H1 (cell line): ENCODE measurements around the gene GALNT6. TPM values are rescaled to one million over a fixed set of nuclear protein-coding genes. Genes with fewer than 3 reads are reported as not detected.

Source experiments
- CTCF ChIA-PET: fragments of 300-600 bp; sonication (Branson Sonifier 250); formaldehyde crosslinking; loops from one replicate; lab custom pipeline; 2021; ENCODE audit not compliant: partially characterized antibody; lab: Charles Lee
- POLR2A ChIA-PET: fragments of 300-600 bp; sonication (Branson Sonifier 250); formaldehyde crosslinking; loops from one replicate; lab custom pipeline; 2021; ENCODE audit warnings: inconsistent platforms; ENCODE audit not compliant: partially characterized antibody; lab: Charles Lee
- DNase-seq, 2 experiments: peaks; one replicate each; pipeline versions ENCODE4 v3.0.0 to v3.0.0-alpha.2; 2010 to 2022; ENCODE audit warnings: low spot score in 2 of 2, low read depth in 1 of 2, mixed read lengths in 1 of 2
- FAIRE-seq: peaks from 2 replicates; lab custom pipeline; 2011; peaks lifted over from hg19 to GRCh38; lab: Jason Lieb, UNC
- H2AFZ ChIP-seq: 2 replicates; pipeline ENCODE4 v1.8.1; 2012; ENCODE audit warnings: low read length, inconsistent platforms
- H2AK5ac ChIP-seq: 2 replicates; pipeline ENCODE4 v1.6.1; 2013; ENCODE audit warnings: low read depth, low read length
- H2BK120ac ChIP-seq: replicated peaks from 2 replicates; pipeline ENCODE3; 2013; ENCODE audit warnings: low read depth, low read length, inconsistent platforms
- H2BK12ac ChIP-seq: 2 replicates; pipeline ENCODE4 v1.6.1; 2013; ENCODE audit warnings: low read depth, low read length
- H2BK15ac ChIP-seq: 2 replicates; pipeline ENCODE4 v1.6.1; 2013; ENCODE audit warnings: low read length
- H2BK20ac ChIP-seq: 2 replicates; pipeline ENCODE4 v1.6.1; 2013; ENCODE audit warnings: low read length
- H2BK5ac ChIP-seq: 2 replicates; pipeline ENCODE4 v1.6.1; 2013; ENCODE audit warnings: low read depth, low read length
- H3K14ac ChIP-seq: 2 replicates; pipeline ENCODE4 v1.6.1; 2013; ENCODE audit warnings: inconsistent platforms; ENCODE audit not compliant: insufficient read length
- H3K18ac ChIP-seq: 2 replicates; pipeline ENCODE4 v1.6.1; 2013; ENCODE audit warnings: low read length; ENCODE audit errors: extremely low read depth
- H3K23ac ChIP-seq: 2 replicates; pipeline ENCODE4 v1.6.1; 2013; ENCODE audit warnings: inconsistent platforms; ENCODE audit not compliant: insufficient read length
- H3K23me2 ChIP-seq: 2 replicates; pipeline ENCODE4 v1.6.1; 2013; ENCODE audit warnings: low read depth, low read length
- H3K27ac ChIP-seq: 2 replicates; pipeline ENCODE4 v1.6.1; 2011; ENCODE audit warnings: low read depth, low read length, inconsistent platforms
- H3K27me3 ChIP-seq, 4 experiments: replicated peaks in 1 of 4; 1 replicate in 1 of 4; 2 replicates in 3 of 4; pipeline versions ENCODE4 v1.6.1 to v1.8.1; 2011 to 2013; ENCODE audit warnings: low read length in 3 of 4, mild to moderate bottlenecking in 3 of 4, inconsistent platforms in 2 of 4, mixed read lengths in 2 of 4, moderate library complexity in 1 of 4; ENCODE audit not compliant: control insufficient read depth in 3 of 4, insufficient read depth in 3 of 4; ENCODE audit errors: extremely low read depth in 1 of 4
- H3K36me3 ChIP-seq, 4 experiments: 2 replicates each; pipeline versions ENCODE4 v1.6.1 to v1.8.1; 2011 to 2013; ENCODE audit warnings: mild to moderate bottlenecking in 4 of 4, low read length in 3 of 4, moderate library complexity in 2 of 4, control low read depth in 1 of 4, inconsistent platforms in 1 of 4; ENCODE audit not compliant: insufficient read depth in 4 of 4, control insufficient read depth in 2 of 4
- H3K4ac ChIP-seq: replicated peaks from 2 replicates; pipeline ENCODE3; 2013; ENCODE audit warnings: low read length, low read depth, mixed read lengths, inconsistent platforms; ENCODE audit not compliant: insufficient read length
- H3K4me1 ChIP-seq, 4 experiments: replicated peaks in 1 of 4; 1 replicate in 1 of 4; 2 replicates in 3 of 4; pipeline versions ENCODE4 v1.6.1 to v1.8.1; 2011 to 2013; ENCODE audit warnings: low read length in 3 of 4, inconsistent platforms in 2 of 4, mixed read lengths in 1 of 4; ENCODE audit not compliant: insufficient read depth in 4 of 4, control insufficient read depth in 3 of 4
- H3K4me2 ChIP-seq, 2 experiments: 2 replicates each; pipeline versions ENCODE4 v1.6.1 to v1.8.1; 2011 to 2013; ENCODE audit warnings: low read depth in 2 of 2, low read length in 2 of 2, control low read depth in 1 of 2, inconsistent platforms in 1 of 2, mild to moderate bottlenecking in 1 of 2; ENCODE audit not compliant: insufficient read depth in 1 of 2
- H3K4me3 ChIP-seq, 4 experiments: fragments of 200-600, 300-600 bp in 1 of 4; sonication (generic), shearing (Covaris generic), sonication (Bioruptor Twin) in 1 of 4; 2 replicates each; pipeline versions ENCODE4 v1.5.1 to v1.8.1; 2011 to 2016; ENCODE audit warnings: low read length in 4 of 4, low read depth in 3 of 4, control low read depth in 2 of 4, inconsistent platforms in 2 of 4, mild to moderate bottlenecking in 2 of 4, mixed read lengths in 1 of 4, moderate library complexity in 1 of 4; ENCODE audit not compliant: insufficient read depth in 2 of 4; ENCODE audit errors: extremely low read depth in 1 of 4
- H3K56ac ChIP-seq: replicated peaks from 2 replicates; pipeline ENCODE3; 2013; ENCODE audit warnings: low read depth, mild to moderate bottlenecking, mixed read lengths, low read length, inconsistent platforms; ENCODE audit not compliant: insufficient read length
- H3K79me1 ChIP-seq: 2 replicates; pipeline ENCODE4 v1.6.1; 2013; ENCODE audit warnings: low read depth, low read length, control low read depth
- H3K79me2 ChIP-seq, 2 experiments: 2 replicates each; pipeline versions ENCODE4 v1.6.1 to v1.8.1; 2012 to 2013; ENCODE audit warnings: low read length in 2 of 2, mild to moderate bottlenecking in 2 of 2, inconsistent platforms in 1 of 2; ENCODE audit not compliant: insufficient read depth in 2 of 2, control insufficient read depth in 1 of 2
- H3K9ac ChIP-seq, 4 experiments: replicated peaks in 1 of 4; 1 replicate in 1 of 4; 2 replicates in 3 of 4; pipeline versions ENCODE4 v1.6.1 to v1.8.1; 2011 to 2013; ENCODE audit warnings: low read depth in 3 of 4, low read length in 3 of 4, control low read depth in 2 of 4, mild to moderate bottlenecking in 2 of 4, moderate library complexity in 2 of 4, inconsistent platforms in 1 of 4; ENCODE audit errors: extremely low read depth in 1 of 4
- H3K9me3 ChIP-seq, 2 experiments: 2 replicates each; pipeline versions ENCODE4 v1.6.1 to v1.8.1; 2012 to 2013; ENCODE audit warnings: mild to moderate bottlenecking in 2 of 2, moderate library complexity in 2 of 2, control low read depth in 1 of 2, inconsistent platforms in 1 of 2, low read depth in 1 of 2, low read length in 1 of 2, mixed read lengths in 1 of 2; ENCODE audit not compliant: insufficient read depth in 2 of 2
- H4K20me1 ChIP-seq, 2 experiments: replicated peaks in 1 of 2; 2 replicates each; pipeline versions ENCODE3 to v1.8.1; 2011 to 2013; ENCODE audit warnings: inconsistent platforms in 2 of 2, low read length in 2 of 2, mild to moderate bottlenecking in 1 of 2; ENCODE audit not compliant: insufficient read depth in 2 of 2, control insufficient read depth in 1 of 2
- H4K5ac ChIP-seq: 2 replicates; pipeline ENCODE4 v1.6.1; 2013; ENCODE audit warnings: low read length, low read depth, mixed read lengths, inconsistent platforms; ENCODE audit not compliant: insufficient read length
- H4K8ac ChIP-seq: 2 replicates; pipeline ENCODE4 v1.8.0; 2013; ENCODE audit warnings: mild to moderate bottlenecking, moderate library complexity, low read length, inconsistent platforms; ENCODE audit not compliant: insufficient read depth; ENCODE audit errors: extremely low read depth
- H4K91ac ChIP-seq: replicated peaks from 2 replicates; pipeline ENCODE3; 2013; ENCODE audit warnings: low read length, mixed read lengths, inconsistent platforms; ENCODE audit not compliant: insufficient read length
- KDM4A ChIP-seq: IDR thresholded peaks from one replicate; pipeline ENCODE4 v1.7.1; 2012; ENCODE audit warnings: low read depth, mild to moderate bottlenecking, moderate library complexity, low read length, inconsistent platforms; ENCODE audit not compliant: severe bottlenecking
- RBBP5 ChIP-seq: IDR thresholded peaks from 2 replicates; pipeline ENCODE4 v1.7.1; 2012; ENCODE audit warnings: low read depth, mild to moderate bottlenecking, inconsistent platforms, low read length, moderate library complexity, borderline replicate concordance
- YY1 ChIP-seq: IDR thresholded peaks from 2 replicates; pipeline ENCODE4 v1.6.1; 2011; ENCODE audit warnings: low read depth, mild to moderate bottlenecking, low read length
- WGBS, 2 experiments: shearing (Covaris generic) in 1 of 2; methylation state at CpG; one replicate each; pipeline versions ENCODE4 v1.1.6 to v1.1.7; 2013 to 2015; ENCODE audit warnings: low lambda C conversion rate in 2 of 2, mixed read lengths in 2 of 2, inconsistent platforms in 1 of 2, low coverage in 1 of 2, missing lambda C conversion rate in 1 of 2; ENCODE audit not compliant: insufficient replicate concordance in 2 of 2, insufficient coverage in 1 of 2, insufficient read length in 1 of 2; ENCODE audit errors: extremely low coverage in 1 of 2, missing lambda C conversion rate in 1 of 2; 5-methylcytosine and 5-hydroxymethylcytosine counted together
- polyA plus RNA-seq, 7 experiments: library from polyadenylated mRNA; depleted of rRNA in 3 of 7; stranded (reverse) in 5 of 7; unstranded in 2 of 7; fragments of >200 nt in 5 of 7; fragments of 200-250 nt in 2 of 7; gene quantifications; 1 replicate in 5 of 7; 2 replicates in 1 of 7; 4 replicates in 1 of 7; pipeline versions ENCODE4 v1.2.1 to v1.2.3, GENCODE V29; 2011 to 2013; ENCODE audit warnings: missing spikeins in 2 of 7, mixed read lengths in 2 of 7
- total RNA-seq: library from RNA; stranded (reverse); fragmentation: NEBNext Ultra II Directional; extraction: Animal tissue kit (Norgen Biotek cat#: 25700); gene quantifications from 2 replicates; pipeline ENCODE4 v1.2.1, GENCODE V29; 2021

GALNT6 gene
- total and polyA plus RNA-seq, 2 of the 8 experiments (the other 6 are each of a cell fraction or from before 2014, with no cell fraction given): 5.8 to 10.7 TPM

- Histone ChIP-seq H2BK20ac (no peak overlapping the region), H4K91ac (no peak overlapping the region), H3K79me1 (no peaks in the 10 kb centered on the region), H3K4me3 (no peak overlapping the region), H3K27ac (no peak overlapping the region), H4K5ac (no peak overlapping the region), H3K18ac (no peak overlapping the region), H3K9ac (no peak overlapping the region; a peak in 1 of 7 replicates), H3K56ac (no peak overlapping the region), H2BK5ac (no peak overlapping the region), H3K4ac (no peak overlapping the region), H4K20me1 (no peaks in the 10 kb centered on the region), H4K8ac (no peak overlapping the region), H2AK5ac (no peak overlapping the region), H3K4me1 (no peaks in the 10 kb centered on the region; a peak in 2 of 7 replicates), H3K79me2 (no peaks in the 10 kb centered on the region), H2BK15ac (no peak overlapping the region), H2BK12ac (no peak overlapping the region), H3K23me2 (no peaks in the 10 kb centered on the region), H3K36me3 (no peaks in the 10 kb centered on the region), H3K4me2 (no peak overlapping the region), H3K23ac (no peak overlapping the region), H2AFZ (no peak overlapping the region), H3K27me3 (no peaks in the 10 kb centered on the region), H3K9me3 (no peaks in the 10 kb centered on the region), H2BK120ac (no peak overlapping the region), H3K14ac (no peak overlapping the region)
- DNase-seq (no peak), FAIRE-seq (no peak)
- 86% methylated on average over 3 of the region's 3 CpGs; no CpG with 5 or more reads in 1 of the 2 experiments for WGBS, 2 experiments
- POLR2A ChIA-PET: interaction anchor here (1.3 to 1.5 kb wide), 2 partner anchors 15 to 163 kb away, joined by 3 to 4 read pairs; partner anchors contain the start of gene GALNT6
- CTCF ChIA-PET: interaction anchor here (1.6 kb wide), 1 partner anchor 55 kb away, joined by 3 read pairs; no protein-coding TSS in a partner anchor
- TF ChIP-seq RBBP5: no peak
- no peak for TF ChIP-seq YY1
- TF ChIP-seq KDM4A: no peak
These were observed 15.1 kb upstream of the GALNT6 start for GRCh38 chr12:51406290-51406689.
